ENCODE data around the gene NKD1.

The NKD1 gene

DNA sequence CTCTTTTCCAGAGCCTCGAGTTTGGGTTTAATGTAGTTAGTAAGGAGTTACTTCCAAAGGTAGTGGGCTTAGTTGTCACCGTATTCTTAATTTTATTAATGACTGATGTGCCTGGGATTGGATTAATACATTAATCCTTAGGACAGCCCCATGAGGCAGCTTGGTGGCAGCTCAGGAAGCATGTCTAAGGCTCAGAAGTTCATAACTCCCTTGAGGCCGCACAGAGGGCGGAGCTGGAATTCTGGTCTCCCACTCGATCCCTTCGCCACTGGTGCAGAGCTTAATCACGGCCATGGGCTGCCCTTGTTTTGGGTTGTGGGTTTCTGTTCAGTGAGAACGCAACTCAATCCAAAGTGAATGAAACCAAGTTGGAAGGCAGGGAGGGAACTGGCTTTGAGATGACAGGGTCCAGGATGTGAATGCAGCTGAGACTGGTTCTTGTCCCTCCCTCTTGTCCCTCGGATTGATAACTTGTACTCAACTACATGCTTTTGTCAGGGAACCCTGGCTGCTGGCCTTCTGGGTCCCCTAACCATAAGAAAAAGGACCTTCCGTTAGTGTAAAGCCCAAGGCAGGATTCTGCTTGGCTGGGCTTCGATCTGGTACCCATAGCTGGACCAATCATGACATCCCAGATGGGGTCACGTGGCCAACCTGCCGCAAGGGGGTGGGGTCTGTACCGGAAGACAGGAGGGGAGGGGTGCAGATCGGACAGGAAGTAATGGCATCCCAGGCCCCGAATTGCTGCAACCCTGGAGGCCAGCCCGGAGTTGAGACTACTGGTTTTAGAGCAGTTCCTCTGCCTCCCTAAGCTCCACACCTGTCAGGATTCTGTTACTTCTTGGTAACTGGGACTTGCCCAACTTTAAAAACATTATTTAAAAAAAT is 87.6 kb downstream of the NKD1 start:
- DNase-seq (ENCODE audit: low read depth, low spot score): no peak
- TF ChIP-seq, protein P1, sequence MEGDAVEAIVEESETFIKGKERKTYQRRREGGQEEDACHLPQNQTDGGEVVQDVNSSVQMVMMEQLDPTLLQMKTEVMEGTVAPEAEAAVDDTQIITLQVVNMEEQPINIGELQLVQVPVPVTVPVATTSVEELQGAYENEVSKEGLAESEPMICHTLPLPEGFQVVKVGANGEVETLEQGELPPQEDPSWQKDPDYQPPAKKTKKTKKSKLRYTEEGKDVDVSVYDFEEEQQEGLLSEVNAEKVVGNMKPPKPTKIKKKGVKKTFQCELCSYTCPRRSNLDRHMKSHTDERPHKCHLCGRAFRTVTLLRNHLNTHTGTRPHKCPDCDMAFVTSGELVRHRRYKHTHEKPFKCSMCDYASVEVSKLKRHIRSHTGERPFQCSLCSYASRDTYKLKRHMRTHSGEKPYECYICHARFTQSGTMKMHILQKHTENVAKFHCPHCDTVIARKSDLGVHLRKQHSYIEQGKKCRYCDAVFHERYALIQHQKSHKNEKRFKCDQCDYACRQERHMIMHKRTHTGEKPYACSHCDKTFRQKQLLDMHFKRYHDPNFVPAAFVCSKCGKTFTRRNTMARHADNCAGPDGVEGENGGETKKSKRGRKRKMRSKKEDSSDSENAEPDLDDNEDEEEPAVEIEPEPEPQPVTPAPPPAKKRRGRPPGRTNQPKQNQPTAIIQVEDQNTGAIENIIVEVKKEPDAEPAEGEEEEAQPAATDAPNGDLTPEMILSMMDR (IDR thresholded peaks at IDR 0.05; ENCODE audit: low read depth, low read length): no peak
- in situ Hi-C loops (cut with HindIII; ENCODE audit: low sequenced_read_pairs): no loop called here
- no peak overlapping the region for H3K4me3 ChIP-seq (ENCODE audit: low read depth, low read length)

GRCh38 chr16:50636753-50637374 is 88.7 kb downstream of the NKD1 start:
- no peak overlapping the region for H3K4me3 ChIP-seq (ENCODE audit: low read depth, low read length)
- in situ Hi-C loops (cut with HindIII; ENCODE audit: low sequenced_read_pairs): no loop called here
- TF ChIP-seq, protein P1 (IDR thresholded peaks at IDR 0.05; ENCODE audit: low read depth, low read length): no peak

GRCh38 chr16:50637716-50638602 is 89.8 kb downstream of the NKD1 start:
- no peak overlapping the region for H3K4me3 ChIP-seq (ENCODE audit: low read depth, low read length)
- in situ Hi-C loops (cut with HindIII; ENCODE audit: low sequenced_read_pairs): no loop called here
- DNase-seq (ENCODE audit: low read depth, low spot score): no peak
- TF ChIP-seq, protein P1 (IDR thresholded peaks at IDR 0.05; ENCODE audit: low read depth, low read length): no peak

More at GRCh38 chr16:50636753-50637374, 88.7 kb downstream of the NKD1 start:
- DNase-seq (ENCODE audit: low read depth, low spot score): no peak

- no peak for DNase-seq (ENCODE audit: low read depth, low spot score)
- TF ChIP-seq, protein P1 (IDR thresholded peaks at IDR 0.05; ENCODE audit: low read depth, low read length): no peak
- H3K4me3 ChIP-seq (ENCODE audit: low read depth, low read length): no peak overlapping the region
- in situ Hi-C loops (cut with HindIII; ENCODE audit: low sequenced_read_pairs): no loop called here
These were observed 90.8 kb downstream of the NKD1 start for GRCh38 chr16:50638816-50639670.

GRCh38 chr16:50640391-50640790 is 92.2 kb downstream of the NKD1 start:
- TF ChIP-seq, protein P1 (IDR thresholded peaks at IDR 0.05; ENCODE audit: low read depth, low read length): no peak
- DNase-seq (ENCODE audit: low read depth, low spot score): no peak
- no peak overlapping the region for H3K4me3 ChIP-seq (ENCODE audit: low read depth, low read length)
- in situ Hi-C loops (cut with HindIII; ENCODE audit: low sequenced_read_pairs): no loop called here

Measured in astrocyte of the spinal cord (primary cell).